NB4 (cell line): ENCODE data around the gene HNRNPAB.

Experiments
- CTCF ChIP-seq: IDR thresholded peaks from one replicate; pipeline ENCODE4 v1.5.1; 2012; ENCODE audit warnings: low read depth, low read length
- MAX ChIP-seq: IDR thresholded peaks from 2 replicates; pipeline ENCODE4 v1.6.1; 2011; ENCODE audit warnings: low read depth, low read length
- MYC ChIP-seq: IDR thresholded peaks from 2 replicates; pipeline ENCODE4 v1.6.1; 2011; ENCODE audit warnings: low read depth, low read length
- POLR2A ChIP-seq: IDR thresholded peaks from 2 replicates; pipeline ENCODE4 v1.6.1; 2011; ENCODE audit warnings: mild to moderate bottlenecking; ENCODE audit not compliant: insufficient read length; ENCODE audit errors: extremely low read depth

GRCh38 chr5:178192787-178193186, 11.5 kb upstream of the HNRNPAB start:
- no peak for TF ChIP-seq CTCF
- TF ChIP-seq POLR2A: no peak
- no peak for TF ChIP-seq MAX
- TF ChIP-seq MYC: no peak
